ENCODE measurements around the gene NFILZ. TPM values are rescaled to one million over a fixed set of nuclear protein-coding genes. Genes with fewer than 3 reads are reported as not detected.

The NFILZ gene
- total RNA-seq, 1 donor from 2014 or later = not detected

DNA sequence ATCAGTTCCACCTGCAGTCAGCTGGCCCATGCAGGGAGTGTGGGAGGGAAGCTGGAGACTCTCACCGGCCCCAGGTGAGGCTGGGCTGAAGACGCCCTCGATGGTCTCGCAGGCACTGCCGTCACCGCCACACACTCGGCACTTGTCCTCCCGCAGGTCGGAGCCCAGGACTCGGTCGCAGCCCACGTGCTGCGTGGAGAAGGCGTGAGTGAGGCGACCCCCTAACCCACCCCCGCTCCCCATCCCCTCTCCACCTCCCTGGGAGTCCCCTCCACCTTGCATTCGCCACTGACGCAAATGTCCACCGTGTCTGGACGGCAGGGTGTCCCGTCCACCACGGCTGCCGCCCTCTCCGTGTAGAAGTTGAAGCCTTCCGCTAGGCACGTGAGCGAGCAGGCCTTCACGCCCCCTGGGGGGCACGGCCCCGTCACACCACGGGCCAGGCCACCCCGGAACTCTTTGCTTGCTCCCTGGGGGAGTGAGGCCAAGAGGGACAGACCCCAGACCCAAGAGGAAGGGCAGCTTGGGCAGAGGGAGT, 41.2 kb upstream of the NFILZ start:
- no peaks in the 10 kb centered on the region for H3K9me3 Mint-ChIP-seq (ENCODE audit: unreplicated experiment)
- H3K27me3 Mint-ChIP-seq (ENCODE audit: unreplicated experiment) = peaks cover 2% of the 10 kb centered on the region
- no peak overlapping the region for H3K27ac Mint-ChIP-seq (ENCODE audit: unreplicated experiment)
- no peak for TF ChIP-seq CTCF (IDR thresholded peaks at IDR 0.05)
- H3K4me3 Mint-ChIP-seq (ENCODE audit: unreplicated experiment) = no peak overlapping the region
- DNase-seq (ENCODE audit: extremely low spot score, unreplicated experiment) = no peak
- peaks cover 12% of the 10 kb centered on the region for H3K4me1 Mint-ChIP-seq (ENCODE audit: unreplicated experiment)
- peaks cover 2% of the 10 kb centered on the region for H3K36me3 Mint-ChIP-seq (ENCODE audit: unreplicated experiment)

- Mint-ChIP-seq H3K27me3 (ENCODE audit: unreplicated experiment) (peaks cover 2% of the 10 kb centered on the region), H3K4me1 (ENCODE audit: unreplicated experiment) (peaks cover 12% of the 10 kb centered on the region), H3K36me3 (ENCODE audit: unreplicated experiment) (peaks cover 20% of the 10 kb centered on the region), H3K27ac (ENCODE audit: unreplicated experiment) (peak overlapping the region; percentile 44), H3K4me3 (ENCODE audit: unreplicated experiment) (peak overlapping the region; percentile 74), H3K9me3 (ENCODE audit: unreplicated experiment) (no peaks in the 10 kb centered on the region)
- DNase-seq (ENCODE audit: extremely low spot score, unreplicated experiment) = peak; percentile 98
- no peak for TF ChIP-seq CTCF (IDR thresholded peaks at IDR 0.05)
Observed at GRCh38 chr19:8592231-8593009, 38.0 kb upstream of the NFILZ start.

- H3K36me3 Mint-ChIP-seq (ENCODE audit: unreplicated experiment) = peaks cover 24% of the 10 kb centered on the region
- TF ChIP-seq CTCF (IDR thresholded peaks at IDR 0.05) = peak; percentile 42
- H3K4me3 Mint-ChIP-seq (ENCODE audit: unreplicated experiment) = no peak overlapping the region
- peaks cover 2% of the 10 kb centered on the region for H3K27me3 Mint-ChIP-seq (ENCODE audit: unreplicated experiment)
- no peak overlapping the region for H3K27ac Mint-ChIP-seq (ENCODE audit: unreplicated experiment)
- no peak for DNase-seq (ENCODE audit: extremely low spot score, unreplicated experiment)
- H3K4me1 Mint-ChIP-seq (ENCODE audit: unreplicated experiment) = peaks cover 12% of the 10 kb centered on the region
- no peaks in the 10 kb centered on the region for H3K9me3 Mint-ChIP-seq (ENCODE audit: unreplicated experiment)
Observed at GRCh38 chr19:8593931-8594330, 36.5 kb upstream of the NFILZ start.

DNA sequence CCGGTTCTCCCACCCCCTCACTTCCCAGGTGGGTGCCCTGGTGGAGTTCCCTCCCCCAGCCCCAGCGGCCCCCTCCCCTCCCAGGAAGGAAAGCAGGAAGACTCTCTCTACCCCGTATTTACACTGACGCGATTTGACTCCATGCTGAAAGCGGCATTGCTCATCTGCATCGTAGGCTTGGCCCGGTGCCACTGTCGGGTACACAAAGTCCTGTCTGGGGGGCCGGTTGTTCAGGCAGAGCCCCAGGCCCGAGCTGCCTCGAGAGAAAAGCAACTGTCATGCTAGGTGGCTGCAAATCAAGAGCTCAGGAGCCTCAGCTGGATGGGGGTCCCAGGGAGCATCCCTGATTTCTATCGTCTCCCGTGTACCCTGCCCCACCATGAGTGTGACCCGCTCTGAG, 34.8 kb upstream of the NFILZ start:
- H3K4me1 Mint-ChIP-seq (ENCODE audit: unreplicated experiment) = peaks cover 12% of the 10 kb centered on the region
- no peak overlapping the region for H3K4me3 Mint-ChIP-seq (ENCODE audit: unreplicated experiment)
- no peaks in the 10 kb centered on the region for H3K9me3 Mint-ChIP-seq (ENCODE audit: unreplicated experiment)
- no peak for TF ChIP-seq CTCF (IDR thresholded peaks at IDR 0.05)
- H3K36me3 Mint-ChIP-seq (ENCODE audit: unreplicated experiment) = peaks cover 28% of the 10 kb centered on the region
- no peak for DNase-seq (ENCODE audit: extremely low spot score, unreplicated experiment)
- H3K27me3 Mint-ChIP-seq (ENCODE audit: unreplicated experiment) = peaks cover 2% of the 10 kb centered on the region
- H3K27ac Mint-ChIP-seq (ENCODE audit: unreplicated experiment) = no peak overlapping the region

- DNase-seq (ENCODE audit: extremely low spot score, unreplicated experiment) = no peak
- Mint-ChIP-seq H3K4me1 (ENCODE audit: unreplicated experiment) (peaks cover 12% of the 10 kb centered on the region), H3K27me3 (ENCODE audit: unreplicated experiment) (peaks cover 2% of the 10 kb centered on the region), H3K36me3 (ENCODE audit: unreplicated experiment) (peaks cover 32% of the 10 kb centered on the region), H3K4me3 (ENCODE audit: unreplicated experiment) (no peak overlapping the region), H3K9me3 (ENCODE audit: unreplicated experiment) (no peaks in the 10 kb centered on the region), H3K27ac (ENCODE audit: unreplicated experiment) (no peak overlapping the region)
- no peak for TF ChIP-seq CTCF (IDR thresholded peaks at IDR 0.05)
Observed at GRCh38 chr19:8596168-8596567, 34.3 kb upstream of the NFILZ start.

Measured in osteocyte (in vitro differentiated cells).